Body of pancreas (tissue), 4 donors: ENCODE measurements around the gene SLIRP.

Source experiments
- CTCF ChIP-seq, 7 experiments: fragments of 450-650 bp in 4 of 7; fragments of 200-600 bp in 3 of 7; sonication (generic) in 3 of 7; IDR thresholded peaks; one replicate each; pipeline ENCODE4 v1.5.1; 2016 to 2019; ENCODE audit warnings: antibody characterized with exemption in 7 of 7
- POLR2A ChIP-seq, 3 donors: fragments of 450-650 bp; IDR thresholded peaks; one replicate each; pipeline ENCODE4 v1.6.1; 2016; ENCODE audit warnings: antibody characterized with exemption in 3 of 3, mild to moderate bottlenecking in 2 of 3

- TF ChIP-seq POLR2A (IDR thresholded peaks at IDR 0.05) (no peak), CTCF (IDR thresholded peaks at IDR 0.05) (no peak)
Observed at GRCh38 chr14:77741438-77741837, 33.5 kb downstream of the SLIRP start.
